OCI-LY1 (cell line): ENCODE measurements around the gene NOTCH2.
A peak's percentile ranks its signal among the peaks of the same experiment; 100 is the strongest.

Experiments used
- H2AFZ ChIP-seq: fragments of 200-600 bp; sonication (generic), shearing (Covaris generic); 2 replicates; pipeline ENCODE4 v1.6.0; 2014; ENCODE audit warnings: antibody characterized with exemption, mild to moderate bottlenecking, low read length
- H3F3A ChIP-seq: fragments of 200-600 bp; sonication (generic), shearing (Covaris generic); 2 replicates; pipeline ENCODE4 v1.6.0; 2014; ENCODE audit warnings: mild to moderate bottlenecking, antibody characterized with exemption, low read length, moderate library complexity; ENCODE audit not compliant: insufficient read depth
- H3K27ac ChIP-seq: fragments of 200-600 bp; sonication (generic); 2 replicates; pipeline ENCODE4 v1.5.1; 2014; ENCODE audit warnings: low read length, mixed run types, mild to moderate bottlenecking, low read depth; ENCODE audit not compliant: poor library complexity, severe bottlenecking
- H3K27me3 ChIP-seq: fragments of 200-600 bp; sonication (generic); 2 replicates; pipeline ENCODE4 v1.6.0; 2014; ENCODE audit warnings: antibody characterized with exemption, mild to moderate bottlenecking, low read length, moderate library complexity; ENCODE audit not compliant: insufficient read depth
- H3K36me3 ChIP-seq: fragments of 200-600 bp; sonication (generic); 2 replicates; pipeline ENCODE4 v1.6.1; 2014; ENCODE audit warnings: mild to moderate bottlenecking, antibody characterized with exemption, low read length, moderate library complexity, mixed read lengths; ENCODE audit not compliant: insufficient read depth
- H3K4me1 ChIP-seq: fragments of 200-600 bp; sonication (generic); 2 replicates; pipeline ENCODE4 v1.5.1; 2014; ENCODE audit warnings: mild to moderate bottlenecking, low read length, moderate library complexity; ENCODE audit not compliant: insufficient read depth, severe bottlenecking
- H3K4me2 ChIP-seq: fragments of 200-600 bp; sonication (generic), shearing (Covaris generic); 2 replicates; pipeline ENCODE4 v1.6.1; 2014; ENCODE audit warnings: low read length
- H3K4me3 ChIP-seq: fragments of 200-600 bp; sonication (generic); 2 replicates; pipeline ENCODE4 v1.5.1; 2014; ENCODE audit warnings: low read length, low read depth, mild to moderate bottlenecking, mixed read lengths; ENCODE audit not compliant: poor library complexity, severe bottlenecking
- H3K79me2 ChIP-seq: fragments of 200-600 bp; shearing (Covaris generic); 2 replicates; pipeline ENCODE4 v1.6.1; 2016; ENCODE audit warnings: mixed run types, low read length, mixed read lengths; ENCODE audit not compliant: insufficient read depth
- H3K9ac ChIP-seq: fragments of 200-600 bp; sonication (generic), shearing (Covaris generic); 2 replicates; pipeline ENCODE4 v1.6.1; 2014; ENCODE audit warnings: mild to moderate bottlenecking, low read length, mixed read lengths
- H3K9me2 ChIP-seq: fragments of 200-600 bp; sonication (generic), shearing (Covaris generic); 2 replicates; pipeline ENCODE4 v1.6.1; 2014; ENCODE audit warnings: low read depth, mild to moderate bottlenecking, low read length, mixed read lengths
- H3K9me3 ChIP-seq: fragments of 200-600 bp; shearing (Covaris generic); 2 replicates; pipeline ENCODE4 v1.6.1; 2014; ENCODE audit warnings: low read length, mixed read lengths
- H4K20me1 ChIP-seq: fragments of 200-600 bp; sonication (generic), shearing (Covaris generic); 2 replicates; pipeline ENCODE4 v1.6.0; 2016; ENCODE audit warnings: mild to moderate bottlenecking, low read length; ENCODE audit not compliant: insufficient read depth
- CTCF ChIP-seq: fragments of 200-600 bp; sonication (generic), shearing (Covaris generic); IDR thresholded peaks from 2 replicates; pipeline ENCODE4 v1.5.1; 2017; ENCODE audit warnings: mild to moderate bottlenecking, antibody characterized with exemption, low read length, moderate library complexity, mixed read lengths
- EZH2 ChIP-seq: fragments of 200-600 bp; sonication (generic), shearing (Covaris generic); IDR thresholded peaks from 2 replicates; pipeline ENCODE4 v1.8.0; 2017; ENCODE audit warnings: borderline replicate concordance, mixed run types, mild to moderate bottlenecking, antibody characterized with exemption, low read length, moderate library complexity, mixed read lengths

NOTCH2 gene

GRCh38 chr1:119887427-119887826 is 182.0 kb downstream of the NOTCH2 start:
- Histone ChIP-seq H4K20me1 (no peaks in the 10 kb centered on the region), H3K27me3 (no peaks in the 10 kb centered on the region), H3K27ac (no peak overlapping the region), H3K79me2 (no peaks in the 10 kb centered on the region), H2AFZ (no peak overlapping the region), H3K36me3 (no peaks in the 10 kb centered on the region; the same call in 1 of the 2 replicates), H3K4me1 (no peaks in the 10 kb centered on the region), H3K4me3 (no peak overlapping the region), H3K9ac (no peak overlapping the region), H3K9me2 (no peaks in the 10 kb centered on the region), H3K4me2 (no peak overlapping the region), H3K9me3 (peaks cover 10% of the 10 kb centered on the region), H3F3A (no peaks in the 10 kb centered on the region)
- TF ChIP-seq CTCF (no peak), EZH2 (no peak)

- Histone ChIP-seq H2AFZ (no peak overlapping the region), H3K9me3 (peaks cover 10% of the 10 kb centered on the region), H3K27me3 (no peaks in the 10 kb centered on the region), H3K79me2 (no peaks in the 10 kb centered on the region), H3K4me3 (no peak overlapping the region), H4K20me1 (no peaks in the 10 kb centered on the region), H3K9me2 (no peaks in the 10 kb centered on the region), H3K4me2 (no peak overlapping the region), H3K4me1 (no peaks in the 10 kb centered on the region), H3K9ac (no peak overlapping the region), H3K27ac (no peak overlapping the region), H3F3A (no peaks in the 10 kb centered on the region), H3K36me3 (no peaks in the 10 kb centered on the region; the same call in 1 of the 2 replicates)
- TF ChIP-seq EZH2 = no peak
- TF ChIP-seq CTCF = peak; percentile 90
Observed at GRCh38 chr1:119885903-119886783, 183.3 kb downstream of the NOTCH2 start.

- no peak overlapping the region for H3K4me2 ChIP-seq
Observed at GRCh38 chr1:119884711-119885110, 184.8 kb downstream of the NOTCH2 start.

More at GRCh38 chr1:119884711-119885110, 184.8 kb downstream of the NOTCH2 start:
- H3K27me3 ChIP-seq = no peaks in the 10 kb centered on the region
- no peak overlapping the region for H2AFZ ChIP-seq
- H4K20me1 ChIP-seq = no peaks in the 10 kb centered on the region
- H3K4me1 ChIP-seq = no peaks in the 10 kb centered on the region
- H3K9me3 ChIP-seq = peaks cover 10% of the 10 kb centered on the region
- no peak overlapping the region for H3K9ac ChIP-seq
- no peak overlapping the region for H3K4me3 ChIP-seq
- no peak overlapping the region for H3K27ac ChIP-seq
- H3K9me2 ChIP-seq = no peaks in the 10 kb centered on the region
- H3K36me3 ChIP-seq = no peaks in the 10 kb centered on the region; the same call in 1 of the 2 replicates
- TF ChIP-seq EZH2 = no peak
- H3K79me2 ChIP-seq = no peaks in the 10 kb centered on the region
- no peaks in the 10 kb centered on the region for H3F3A ChIP-seq
